HUDEP-2 (cell line): ENCODE measurements around the gene KLC3.
A peak's percentile ranks its signal among the peaks of the same experiment; 100 is the strongest.
"Not testable (repeated sequence)": the region's sequence is repeated elsewhere in the genome, so short reads cannot be mapped to it uniquely, and the experiment has no call there.

Experiments used
- DNase-seq, 76 experiments: peaks; one replicate each; lab custom pipeline; 2025; ENCODE audit not compliant: unreplicated experiment in 76 of 76; lab: John Stamatoyannopoulos, UW

Gene KLC3

GRCh38 chr19:45314708-45315245 is 25.8 kb upstream of the KLC3 start:
- no peak for DNase-seq

DNA sequence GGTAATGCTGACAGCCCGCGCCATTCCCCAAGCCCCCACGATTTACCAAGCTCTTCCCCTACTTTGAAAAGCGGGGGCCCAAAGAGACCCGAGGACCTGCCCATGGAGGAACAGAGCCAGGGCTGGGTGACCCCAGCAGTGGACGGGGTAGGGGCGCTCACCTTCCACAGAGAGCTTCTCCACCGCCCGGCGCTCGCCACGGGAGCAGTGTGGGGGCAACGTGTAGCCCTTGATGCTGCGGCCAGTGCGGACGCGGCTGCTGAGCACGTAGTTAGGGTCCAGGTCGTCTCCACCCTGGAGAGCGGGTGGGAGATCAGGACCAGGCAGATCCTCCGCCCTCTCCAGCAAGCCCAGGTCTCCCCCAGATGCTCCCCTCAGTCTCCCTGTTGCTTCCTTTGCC is 25.2 kb upstream of the KLC3 start:
- DNase-seq = no peak

DNA sequence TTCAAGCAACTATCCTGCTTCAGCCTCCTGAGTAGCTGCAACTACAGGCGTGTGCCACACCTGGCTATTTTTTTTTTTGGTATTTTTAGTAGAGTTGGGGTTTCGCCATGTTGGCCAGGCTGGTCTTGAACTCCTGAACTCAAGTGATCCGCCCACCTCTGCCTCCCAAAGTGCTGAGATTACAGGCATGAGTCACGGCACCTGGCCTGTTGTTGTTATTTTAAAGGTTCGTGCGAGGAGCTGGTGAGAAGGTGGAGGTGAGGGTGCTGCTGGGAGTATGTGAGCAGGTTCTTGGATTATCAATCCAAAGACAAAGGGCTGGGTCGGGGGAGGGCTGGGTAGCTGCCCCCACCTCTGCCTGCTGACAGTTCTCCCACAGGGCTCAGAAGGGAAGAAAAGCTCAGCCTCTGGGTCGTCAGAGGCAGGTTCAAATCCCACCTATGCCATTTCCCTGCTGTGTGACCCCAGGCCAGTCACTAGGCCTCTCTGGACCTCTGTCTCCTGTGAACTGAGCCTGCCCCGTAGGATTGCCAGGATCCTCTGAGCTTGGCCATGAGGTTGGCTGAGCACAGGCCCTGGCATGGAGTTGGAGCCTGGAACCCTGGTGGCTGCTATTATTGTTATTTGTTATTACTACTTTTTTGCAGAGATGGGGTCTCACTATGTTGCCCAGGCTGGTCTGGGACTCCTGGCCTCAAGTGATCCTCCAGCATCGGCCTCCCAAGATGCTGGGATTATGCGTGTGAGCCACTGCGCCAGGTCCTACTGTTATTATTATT is 19.4 kb upstream of the KLC3 start:
- DNase-seq = no peak

- DNase-seq = no peak
Measured at GRCh38 chr19:45321848-45322247, 18.7 kb upstream of the KLC3 start.

- no peak for DNase-seq
Measured at GRCh38 chr19:45322311-45322710, 18.2 kb upstream of the KLC3 start.

GRCh38 chr19:45322744-45323281 is 17.7 kb upstream of the KLC3 start, which contains the start of gene CKM:
CKM (minus strand) TSS chr19:45322875; CDS start chr19:45319713, 3,162 bp downstream.
- DNase-seq = no peak

DNA sequence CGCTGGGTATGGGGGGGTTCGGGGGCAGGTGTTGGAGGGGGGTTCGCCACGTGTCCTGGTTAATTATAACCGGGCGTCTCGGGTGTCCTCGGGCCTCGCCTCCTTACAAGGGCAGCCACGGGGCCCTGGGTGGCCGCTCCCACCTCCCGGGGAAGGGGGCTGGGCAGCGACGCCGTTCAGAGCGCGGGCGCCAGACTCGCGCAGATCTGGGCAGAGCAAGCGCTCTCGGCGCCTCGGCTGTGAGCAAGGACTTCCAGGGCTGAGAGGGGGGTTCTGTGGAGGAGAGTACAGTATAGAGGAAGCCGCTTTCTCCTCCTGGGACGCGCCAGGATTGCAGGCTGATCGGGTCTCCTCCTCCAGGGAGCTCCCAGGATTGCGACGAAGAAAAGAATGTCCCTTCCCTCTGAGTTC is 16.9 kb upstream of the KLC3 start:
- no peak for DNase-seq

DNA sequence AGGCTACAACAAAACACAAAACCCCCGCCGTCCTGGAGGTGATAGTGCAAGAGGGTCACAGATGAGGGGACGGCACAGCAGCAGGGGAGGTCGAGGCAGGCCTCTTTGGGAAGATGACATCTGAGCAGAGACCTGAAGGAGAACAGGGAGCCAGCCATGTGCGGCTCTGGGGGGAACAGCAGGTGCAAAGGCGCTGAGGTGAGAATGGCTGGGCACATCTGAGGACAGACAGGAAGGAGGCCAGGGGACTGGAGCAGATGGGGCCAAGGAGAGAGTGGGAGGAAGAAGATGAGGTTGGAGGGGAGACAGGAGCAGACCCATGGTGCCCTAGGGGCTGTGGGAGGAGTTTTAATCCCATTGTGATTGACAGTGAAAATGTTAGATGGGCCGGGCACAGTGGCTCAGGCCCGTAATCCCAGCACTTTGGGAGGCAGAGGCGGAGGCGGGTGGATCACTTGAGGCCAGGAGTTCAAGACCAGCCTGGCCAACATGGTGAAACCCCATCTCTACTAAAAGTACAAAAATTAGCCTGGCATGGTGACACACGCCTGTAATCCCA is 16.1 kb upstream of the KLC3 start:
- no peak for DNase-seq

DNA sequence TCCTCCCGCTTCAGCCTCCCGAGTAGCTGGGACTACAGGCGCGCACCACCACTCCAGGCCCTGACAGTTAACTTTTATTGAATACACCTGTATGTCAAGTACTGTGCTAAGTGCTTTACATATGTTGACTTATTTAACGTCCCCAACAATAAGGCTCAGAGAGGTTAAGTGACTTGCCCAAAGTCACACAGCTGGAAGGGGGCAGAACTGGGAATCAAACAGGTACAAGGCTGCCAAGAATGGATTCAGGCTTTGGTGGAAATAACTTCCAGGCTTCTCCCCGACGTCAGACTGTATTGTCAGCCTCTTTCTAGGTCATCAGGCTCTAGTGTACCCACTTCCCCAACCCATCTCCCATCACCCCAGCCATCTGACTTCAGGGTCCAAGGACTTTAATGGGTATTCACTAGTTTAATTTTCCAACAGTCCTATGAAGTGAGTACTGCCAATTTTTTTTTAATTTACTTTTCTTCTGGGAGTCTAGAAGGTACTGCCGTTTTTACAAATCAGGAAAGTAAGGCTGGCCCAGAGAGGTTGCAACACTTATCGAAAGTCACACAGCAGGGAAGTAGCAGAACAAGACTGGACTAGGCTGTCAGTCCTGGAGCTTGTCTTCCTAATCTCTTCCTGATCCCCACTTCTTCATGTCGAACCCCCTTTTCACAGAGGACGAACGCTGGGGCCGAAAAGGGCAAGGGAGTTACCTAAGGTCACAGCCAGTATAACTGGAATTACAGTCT is 13.0 kb upstream of the KLC3 start:
- no peak for DNase-seq

DNA sequence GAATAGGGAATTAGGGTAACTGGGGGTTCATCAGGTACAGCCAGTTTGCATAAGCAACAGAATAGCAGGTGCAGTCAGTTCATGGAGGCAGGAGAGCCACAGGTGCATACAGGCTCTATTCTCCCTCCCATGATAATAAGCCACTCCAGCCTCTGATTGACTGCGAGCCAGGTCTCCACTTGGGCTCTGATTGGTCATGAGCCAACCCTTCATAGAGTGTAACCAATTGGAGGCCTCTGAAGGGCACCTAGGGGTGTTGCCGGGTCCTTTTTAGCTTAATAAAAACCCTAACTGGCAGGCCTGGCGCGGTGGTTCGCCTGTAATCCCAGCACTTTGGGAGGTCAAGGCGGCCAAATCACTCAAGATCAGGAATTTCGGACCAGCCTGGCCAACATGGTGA is 9.1 kb upstream of the KLC3 start:
- no peak for DNase-seq

DNA sequence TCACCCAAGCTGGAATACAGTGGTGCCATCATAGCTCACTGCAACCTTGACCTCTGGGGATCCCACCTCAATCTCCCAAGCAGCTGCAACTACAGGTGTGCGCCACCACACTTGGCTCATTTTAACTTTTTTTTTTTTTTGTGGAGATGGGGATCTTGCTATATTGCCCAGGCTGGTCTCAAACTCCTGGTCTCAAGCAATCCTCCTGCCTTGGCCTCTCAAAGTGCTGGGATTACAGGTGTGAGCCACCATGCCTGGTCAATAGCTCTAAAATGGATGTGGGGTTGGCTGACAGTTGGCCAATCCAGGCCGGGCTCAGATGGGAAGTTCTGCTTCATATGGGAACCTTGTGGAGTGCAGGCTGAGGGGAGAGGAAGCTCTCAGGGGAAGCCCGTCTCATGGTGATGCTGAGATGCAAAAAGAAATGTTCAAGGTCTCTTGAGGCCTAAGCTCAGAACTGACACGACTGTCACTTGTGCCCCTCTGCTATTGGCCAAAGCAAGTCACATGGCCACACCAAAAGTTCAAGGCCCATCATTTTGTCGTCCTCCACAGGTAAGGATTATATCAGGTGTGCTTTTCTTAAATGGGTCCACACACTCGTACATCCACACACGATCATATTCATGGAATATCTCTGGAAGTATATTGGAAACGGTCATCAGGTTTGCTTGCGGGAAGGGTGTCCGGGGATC is 6.8 kb upstream of the KLC3 start:
- no peak for DNase-seq

DNA sequence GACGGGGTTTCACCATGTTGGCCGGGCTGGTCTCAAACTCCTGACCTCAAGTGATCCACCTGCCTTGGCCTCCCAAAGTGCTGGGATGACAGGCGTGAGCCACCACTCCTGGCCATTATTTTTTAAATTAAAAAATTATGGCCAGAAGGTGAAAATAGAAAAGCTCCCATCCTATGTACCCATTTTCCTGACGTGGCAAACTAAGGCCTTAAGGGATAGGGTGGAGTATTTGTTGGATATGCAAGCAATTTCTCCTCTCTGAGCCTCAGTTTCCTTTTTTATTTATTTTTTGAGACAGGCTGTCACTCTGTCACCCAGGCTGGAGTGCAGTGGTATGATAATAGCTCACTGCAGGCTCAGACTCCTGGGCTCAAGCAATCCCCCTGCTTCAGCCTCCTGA is 5.7 kb upstream of the KLC3 start:
- not testable (repeated sequence) for DNase-seq

DNA sequence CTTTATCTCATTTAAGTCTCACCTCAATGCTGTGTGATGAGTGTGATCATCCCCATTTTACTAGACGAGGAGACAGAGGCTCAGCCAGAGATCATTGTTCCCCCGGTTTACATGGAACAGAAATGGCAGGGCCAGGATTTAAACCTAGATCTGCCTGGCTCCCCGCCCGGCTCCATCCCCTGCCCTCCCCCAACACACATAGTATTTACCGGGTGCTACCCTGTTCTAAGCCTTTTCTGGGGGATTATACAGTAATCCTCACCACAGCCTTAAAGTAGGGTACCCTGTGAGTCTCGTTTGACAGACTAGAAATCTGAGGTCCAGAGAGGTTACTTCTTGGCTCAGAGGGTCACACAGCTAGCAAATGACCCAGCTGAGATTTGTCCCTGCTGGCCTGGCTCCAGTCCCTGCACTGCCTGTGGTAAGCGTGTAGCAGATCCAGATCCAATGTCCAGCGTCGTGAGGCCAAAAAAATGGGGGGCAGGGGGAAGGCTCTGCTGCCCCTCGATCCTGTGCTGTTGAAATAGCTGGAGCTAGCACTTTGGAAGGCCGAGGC is 3.8 kb upstream of the KLC3 start:
- no peak for DNase-seq

- no peak for DNase-seq
Measured at GRCh38 chr19:45339629-45340028, 921 bp upstream of the KLC3 start.

DNA sequence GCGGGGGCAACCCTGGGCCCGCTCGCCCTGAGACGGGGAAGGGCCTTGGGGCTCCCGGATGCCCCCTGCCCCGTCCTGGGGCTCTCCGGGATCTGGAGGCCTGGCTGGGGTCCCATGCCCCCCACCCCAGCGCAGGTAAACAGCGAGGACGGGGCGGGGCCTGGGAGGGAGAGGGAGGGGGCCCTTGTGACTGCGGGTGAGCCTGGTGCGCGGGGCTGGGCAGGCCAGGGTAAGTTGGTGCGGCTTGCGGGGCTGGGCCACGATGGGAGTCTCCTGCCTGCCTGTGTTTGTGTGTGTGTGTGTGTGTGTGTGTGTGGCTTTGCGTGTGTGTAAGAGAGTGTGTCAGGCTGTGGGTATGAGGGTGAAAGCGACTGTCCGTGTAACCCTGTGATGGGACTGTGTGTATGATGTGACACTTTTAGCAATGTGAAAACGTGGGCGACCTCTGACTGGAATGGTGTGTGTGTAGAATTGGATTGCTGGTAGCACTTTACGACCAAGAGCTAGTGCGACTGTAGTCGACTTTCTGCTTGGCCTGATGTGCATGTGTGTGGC is 426 bp downstream of the KLC3 start:
- DNase-seq = peak in 1 of 76 experiments; percentile 13

GRCh38 chr19:45342911-45343310 is 2.4 kb downstream of the KLC3 start:
- no peak for DNase-seq

DNA sequence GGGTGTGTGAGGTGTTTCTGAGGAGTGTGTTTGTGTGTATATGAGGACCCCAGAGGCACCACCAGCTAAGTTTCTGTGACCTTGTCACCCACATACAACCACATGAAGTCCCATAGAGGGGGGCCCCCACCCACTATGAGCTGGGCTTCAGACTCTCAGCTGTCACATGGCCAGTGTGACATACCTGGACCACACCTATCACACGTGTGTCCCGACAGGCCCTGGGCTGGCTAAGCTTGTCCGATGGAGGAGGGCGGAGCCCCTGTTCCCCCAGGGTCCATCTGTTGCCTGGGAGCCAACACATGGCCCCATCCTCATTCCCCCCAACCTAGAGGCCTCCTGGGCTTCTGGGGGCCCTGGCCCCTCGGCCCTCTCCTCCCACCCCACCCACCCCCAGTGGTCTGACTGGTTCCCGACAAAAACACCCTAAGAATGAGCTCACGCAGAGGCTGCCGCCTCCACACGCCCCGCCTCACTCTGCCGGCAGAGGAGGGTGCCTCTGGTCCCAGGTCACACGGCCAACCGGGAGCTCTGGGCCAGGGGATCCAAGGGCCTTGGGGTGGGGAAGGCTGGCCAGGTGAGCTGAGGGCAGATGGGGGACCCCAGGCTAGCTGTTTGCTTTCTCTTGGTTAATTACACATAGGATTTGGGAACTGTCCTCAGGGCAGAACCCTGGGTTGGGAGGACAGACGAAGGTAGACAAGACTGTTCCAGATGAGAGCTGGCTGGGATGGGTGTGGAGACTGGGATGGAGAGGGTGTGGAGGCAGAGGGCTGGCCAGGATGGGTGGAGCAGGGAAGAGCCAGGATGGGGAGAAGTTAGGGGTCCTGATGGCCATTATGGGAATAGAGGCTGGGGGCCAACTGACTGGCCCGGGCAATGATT is 4.3 kb downstream of the KLC3 start:
- no peak for DNase-seq

DNA sequence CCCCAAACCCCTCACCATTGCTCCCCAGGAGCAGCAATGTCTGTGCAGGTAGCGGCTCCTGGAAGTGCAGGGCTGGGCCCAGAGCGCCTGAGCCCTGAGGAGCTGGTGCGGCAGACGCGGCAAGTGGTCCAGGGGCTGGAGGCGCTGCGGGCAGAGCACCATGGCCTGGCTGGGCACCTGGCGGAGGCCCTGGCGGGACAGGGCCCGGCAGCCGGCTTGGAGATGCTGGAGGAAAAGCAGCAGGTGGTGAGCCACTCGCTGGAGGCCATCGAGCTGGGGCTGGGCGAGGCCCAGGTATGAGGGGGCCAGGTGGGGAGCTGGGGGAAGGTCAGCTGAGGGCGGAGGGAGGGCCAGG is 4.9 kb downstream of the KLC3 start:
- no peak for DNase-seq

GRCh38 chr19:45346449-45346848 is 5.9 kb downstream of the KLC3 start:
- DNase-seq = no peak
